ENCODE results near the gene IQCE.
A peak's percentile ranks its signal among the peaks of the same experiment; 100 is the strongest.

Gene IQCE

DNA sequence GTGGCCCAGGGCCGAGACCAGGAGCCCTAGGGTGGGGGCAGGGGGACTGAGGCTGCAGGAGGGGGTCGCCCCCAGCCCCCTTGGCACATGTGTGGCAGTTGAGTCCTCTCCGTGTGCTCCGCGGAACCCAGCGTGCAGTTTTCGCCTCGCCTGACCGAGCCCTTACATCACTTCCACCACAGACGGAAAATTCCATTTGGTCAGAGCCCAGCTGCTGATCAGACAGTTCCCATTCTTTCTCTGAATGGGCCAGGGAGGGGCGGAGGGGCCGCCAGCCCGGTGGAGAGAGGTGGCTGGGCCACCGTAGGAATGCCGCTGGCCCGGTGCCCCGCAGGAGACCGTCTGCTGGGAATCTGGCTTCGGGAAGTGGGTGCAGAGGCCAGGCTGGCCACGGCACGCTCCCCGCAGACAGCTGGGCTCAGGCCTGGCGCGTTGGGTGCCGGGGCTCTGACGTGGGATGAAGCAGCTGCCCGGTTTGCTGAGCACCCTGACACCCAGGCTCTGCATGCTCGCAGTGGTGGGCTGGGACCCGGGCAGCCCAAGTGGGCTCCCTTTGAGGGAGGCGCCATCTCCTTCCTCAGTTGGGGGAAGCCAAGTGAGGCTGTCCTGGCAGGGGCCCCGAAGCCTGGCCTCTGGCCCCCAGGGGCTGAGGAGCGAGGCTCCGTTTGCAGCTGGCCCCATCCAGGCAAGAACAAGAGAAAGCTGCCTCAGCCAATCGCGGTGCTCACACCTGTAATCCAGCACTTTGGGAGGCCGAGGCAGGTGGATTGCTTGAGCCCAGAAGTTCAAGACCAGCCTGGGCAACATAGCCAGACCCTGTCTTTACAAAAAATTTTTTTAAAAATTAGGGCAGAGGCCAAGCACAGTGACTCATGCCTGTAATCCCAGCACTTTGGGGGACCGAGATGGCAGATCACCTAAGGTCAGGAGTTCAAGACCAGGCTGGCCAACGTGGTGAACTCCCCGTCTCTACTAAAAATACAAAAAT lies 82.9 kb downstream of the IQCE start:
- ChIA-PET POLR2A (no interaction called here), CTCF (interaction anchor here (0.7 to 1.4 kb wide), 5 partner anchors 18 to 68 kb away, joined by 3 to 4 read pairs (median 3); no protein-coding TSS in a partner anchor)
- TF ChIP-seq, protein P1, sequence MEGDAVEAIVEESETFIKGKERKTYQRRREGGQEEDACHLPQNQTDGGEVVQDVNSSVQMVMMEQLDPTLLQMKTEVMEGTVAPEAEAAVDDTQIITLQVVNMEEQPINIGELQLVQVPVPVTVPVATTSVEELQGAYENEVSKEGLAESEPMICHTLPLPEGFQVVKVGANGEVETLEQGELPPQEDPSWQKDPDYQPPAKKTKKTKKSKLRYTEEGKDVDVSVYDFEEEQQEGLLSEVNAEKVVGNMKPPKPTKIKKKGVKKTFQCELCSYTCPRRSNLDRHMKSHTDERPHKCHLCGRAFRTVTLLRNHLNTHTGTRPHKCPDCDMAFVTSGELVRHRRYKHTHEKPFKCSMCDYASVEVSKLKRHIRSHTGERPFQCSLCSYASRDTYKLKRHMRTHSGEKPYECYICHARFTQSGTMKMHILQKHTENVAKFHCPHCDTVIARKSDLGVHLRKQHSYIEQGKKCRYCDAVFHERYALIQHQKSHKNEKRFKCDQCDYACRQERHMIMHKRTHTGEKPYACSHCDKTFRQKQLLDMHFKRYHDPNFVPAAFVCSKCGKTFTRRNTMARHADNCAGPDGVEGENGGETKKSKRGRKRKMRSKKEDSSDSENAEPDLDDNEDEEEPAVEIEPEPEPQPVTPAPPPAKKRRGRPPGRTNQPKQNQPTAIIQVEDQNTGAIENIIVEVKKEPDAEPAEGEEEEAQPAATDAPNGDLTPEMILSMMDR (IDR thresholded peaks at IDR 0.05; ENCODE audit: control extremely low read depth, extremely low read depth, low read depth, missing control alignments), result no peak
- DNase-seq (ENCODE audit: extremely low spot score), result peak; percentile 77

DNA sequence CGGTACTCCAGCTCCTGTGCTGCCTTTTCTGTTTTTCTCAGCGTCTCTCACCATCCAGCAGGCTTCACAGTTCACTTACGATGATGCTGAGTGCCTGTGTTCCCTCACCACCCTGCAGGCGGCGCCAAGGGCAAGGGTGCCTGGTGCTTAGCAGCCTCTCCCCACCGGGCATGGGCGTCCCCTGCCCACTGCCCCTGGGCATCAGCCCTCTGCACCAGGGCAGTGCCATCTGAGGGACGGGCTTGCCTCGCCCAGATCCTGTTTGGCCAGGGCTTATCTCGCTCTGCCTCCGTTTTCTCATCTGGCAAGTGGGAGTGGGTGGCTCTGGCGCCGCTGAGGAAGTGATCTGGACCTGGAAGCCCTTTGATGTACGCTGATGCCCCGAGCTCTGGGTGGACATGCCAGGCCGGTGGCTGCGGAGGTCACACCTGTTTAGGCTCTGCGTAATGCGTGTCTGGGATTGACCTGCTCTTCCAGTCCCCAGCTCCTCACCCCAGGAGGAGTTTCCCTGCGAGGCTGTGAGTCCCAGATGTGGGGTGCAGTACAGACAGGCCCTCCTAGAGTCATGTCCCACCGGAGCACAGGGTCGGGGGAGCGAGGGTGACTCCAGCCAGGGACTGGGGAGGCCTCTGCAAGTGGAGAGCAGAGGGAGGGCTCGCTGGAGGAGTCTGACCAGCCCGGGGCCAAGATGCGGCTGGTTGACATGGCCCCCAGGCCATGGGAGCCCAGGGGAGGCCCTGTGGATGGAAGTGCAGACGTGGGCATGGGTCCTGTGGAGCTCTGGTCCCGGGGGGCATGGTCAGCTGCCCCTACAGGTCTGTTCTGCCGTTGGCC lies 84.8 kb downstream of the IQCE start:
- POLR2A ChIA-PET, result no interaction called here
- no peak for DNase-seq (ENCODE audit: extremely low spot score)
- CTCF ChIA-PET, result interaction anchor here (1.4 to 2.2 kb wide), 3 partner anchors 10 to 67 kb away, joined by 3 to 6 read pairs (median 6); no protein-coding TSS in a partner anchor
- TF ChIP-seq, protein P1 (IDR thresholded peaks at IDR 0.05; ENCODE audit: control extremely low read depth, extremely low read depth, low read depth, missing control alignments), result no peak

DNA sequence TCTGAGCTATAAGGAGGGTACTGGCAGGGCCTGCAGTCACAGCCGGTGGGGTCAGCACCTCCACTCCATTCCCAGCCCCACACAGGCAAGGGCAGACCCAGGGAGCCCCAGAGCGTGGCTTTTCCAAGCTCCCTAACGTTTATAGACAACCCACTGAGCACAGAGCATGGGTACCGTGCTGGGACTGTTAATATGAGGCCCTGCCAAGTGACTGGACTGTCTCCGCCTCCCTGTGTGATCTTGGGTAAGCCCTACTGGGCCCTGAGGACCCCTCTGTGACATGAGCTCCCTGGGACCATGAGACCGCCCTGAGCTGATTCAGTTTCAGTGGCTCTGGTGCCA lies 85.4 kb downstream of the IQCE start:
- POLR2A ChIA-PET, result no interaction called here
- DNase-seq (ENCODE audit: extremely low spot score), result no peak
- CTCF ChIA-PET, result interaction anchor here (1.3 to 2.2 kb wide), 3 partner anchors 10 to 66 kb away, joined by 5 to 6 read pairs (median 6); no protein-coding TSS in a partner anchor
- TF ChIP-seq, protein P1 (IDR thresholded peaks at IDR 0.05; ENCODE audit: control extremely low read depth, extremely low read depth, low read depth, missing control alignments), result no peak

DNA sequence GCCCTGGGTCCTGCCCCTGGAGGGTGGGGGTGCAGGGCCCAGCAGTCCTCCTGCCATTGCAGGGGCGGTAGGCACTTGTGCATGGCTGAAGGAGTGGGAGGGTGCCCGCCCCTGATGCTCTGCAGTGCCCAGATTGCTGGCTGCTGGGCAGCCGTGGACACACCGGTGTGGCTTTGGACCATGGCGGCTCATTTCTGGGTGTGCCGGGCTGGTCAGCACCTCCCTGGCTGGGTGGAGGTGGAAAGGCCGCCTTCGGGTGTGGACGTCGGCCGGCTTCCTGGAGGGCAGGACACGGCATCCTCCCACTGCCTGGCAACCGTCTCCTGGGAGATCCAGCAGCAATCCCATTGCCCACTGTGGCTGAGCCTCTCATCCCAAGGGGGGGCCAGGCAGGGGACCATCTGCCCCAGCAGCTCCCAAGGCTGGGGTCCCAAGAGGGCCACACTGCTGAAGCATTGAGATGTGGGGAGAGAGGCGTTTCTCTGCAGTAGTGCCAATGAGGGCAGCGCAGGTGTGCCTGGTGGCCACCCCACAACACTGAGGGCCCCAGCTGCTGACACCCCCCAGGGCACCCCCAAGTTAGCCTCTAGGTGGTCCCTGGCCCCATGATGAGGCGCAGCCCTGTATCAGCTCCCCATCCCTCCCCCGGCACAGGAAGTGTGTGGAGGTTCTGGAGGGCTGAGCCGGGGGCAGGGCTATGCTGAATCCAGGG lies 85.9 kb downstream of the IQCE start:
- ChIA-PET POLR2A (interaction anchor here (0.6 kb wide), 1 partner anchor 46 kb away, joined by 4 read pairs; no protein-coding TSS in a partner anchor), CTCF (interaction anchor here (0.9 to 2.2 kb wide), 6 partner anchors 9 to 74 kb away, joined by 3 to 6 read pairs (median 4); no protein-coding TSS in a partner anchor)
- no peak for DNase-seq (ENCODE audit: extremely low spot score)
- TF ChIP-seq, protein P1 (IDR thresholded peaks at IDR 0.05; ENCODE audit: control extremely low read depth, extremely low read depth, low read depth, missing control alignments), result no peak

DNA sequence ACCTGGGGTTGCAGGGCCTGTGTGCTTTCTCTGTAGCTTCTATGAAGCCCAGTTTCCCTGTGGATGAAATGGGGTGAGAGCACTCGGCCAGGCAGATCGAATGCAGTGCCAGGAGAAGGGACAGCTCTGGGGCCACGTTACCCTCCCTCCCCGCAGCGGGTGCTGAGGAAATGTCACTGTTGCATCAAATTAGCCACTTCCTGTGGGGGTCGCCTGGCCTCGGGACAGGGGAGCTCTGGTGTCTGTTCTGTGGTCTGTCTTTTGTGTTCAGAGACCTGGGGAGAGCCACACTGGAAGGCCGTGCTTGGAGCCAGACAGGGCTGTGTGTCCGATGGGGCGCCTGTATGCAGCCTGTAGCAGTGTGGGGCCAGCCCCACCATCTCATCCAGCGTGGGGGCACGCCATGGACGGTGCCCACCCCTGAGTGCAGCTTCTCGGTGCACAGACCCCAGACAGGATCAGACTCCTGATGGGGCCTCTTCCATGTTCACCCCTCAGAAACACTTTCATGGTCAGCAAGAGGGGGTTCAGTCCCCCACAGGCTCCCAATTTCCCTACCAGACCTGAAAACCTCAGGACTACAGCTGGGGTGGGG lies 86.6 kb downstream of the IQCE start:
- CTCF ChIA-PET, result interaction anchor here (0.9 to 2.2 kb wide), 5 partner anchors 8 to 73 kb away, joined by 3 to 6 read pairs (median 4); no protein-coding TSS in a partner anchor
- POLR2A ChIA-PET, result interaction anchor here (0.6 kb wide), 1 partner anchor 45 kb away, joined by 4 read pairs; no protein-coding TSS in a partner anchor
- TF ChIP-seq, protein P1 (IDR thresholded peaks at IDR 0.05; ENCODE audit: control extremely low read depth, extremely low read depth, low read depth, missing control alignments), result no peak
- DNase-seq (ENCODE audit: extremely low spot score), result no peak
